Stimulated activated CD8-positive, alpha-beta memory T cell treated with anti-CD3 and anti-CD28 coated beads, Interleukin-15, amount 100 ng/mL, for 48 hours (primary cell): Measurements from ENCODE around the gene TLL2.

Experiments used
- DNase-seq, 2 donors: peaks; one replicate each; pipeline ENCODE4 v3.0.0-alpha.2; 2020; ENCODE audit warnings: low read depth in 2 of 2

The TLL2 gene

GRCh38 chr10:96463562-96463961 lies 50.2 kb downstream of the TLL2 start:
- no peak for DNase-seq

- DNase-seq = no peak
These were observed 51.0 kb downstream of the TLL2 start for GRCh38 chr10:96462606-96463151.

GRCh38 chr10:96460316-96460715 lies 53.4 kb downstream of the TLL2 start:
- no peak for DNase-seq

GRCh38 chr10:96457341-96457740 lies 56.4 kb downstream of the TLL2 start:
- DNase-seq = no peak

- DNase-seq = no peak
These were observed 57.4 kb downstream of the TLL2 start for GRCh38 chr10:96456296-96456840.

- no peak for DNase-seq
These were observed 59.7 kb downstream of the TLL2 start for GRCh38 chr10:96453856-96454583.

GRCh38 chr10:96452494-96453153 lies 61.1 kb downstream of the TLL2 start:
- DNase-seq = no peak

- DNase-seq = no peak
These were observed 63.1 kb downstream of the TLL2 start for GRCh38 chr10:96450529-96451207.

- DNase-seq = no peak
These were observed 65.2 kb downstream of the TLL2 start for GRCh38 chr10:96448558-96448957.

GRCh38 chr10:96448021-96448457 lies 65.7 kb downstream of the TLL2 start:
- DNase-seq = no peak

- DNase-seq = no peak
These were observed 66.6 kb downstream of the TLL2 start for GRCh38 chr10:96446966-96447596.

GRCh38 chr10:96441987-96442643 lies 71.6 kb downstream of the TLL2 start:
- DNase-seq = no peak

GRCh38 chr10:96441322-96441885 lies 72.3 kb downstream of the TLL2 start:
- DNase-seq = no peak

- DNase-seq = no peak
These were observed 73.1 kb downstream of the TLL2 start for GRCh38 chr10:96440361-96441292.

GRCh38 chr10:96439725-96440124 lies 74.0 kb downstream of the TLL2 start:
- no peak for DNase-seq

GRCh38 chr10:96436035-96436434 lies 77.7 kb downstream of the TLL2 start:
- DNase-seq = no peak

GRCh38 chr10:96431211-96431970 lies 82.3 kb downstream of the TLL2 start:
- DNase-seq = no peak

GRCh38 chr10:96427291-96427690 lies 86.4 kb downstream of the TLL2 start:
- no peak for DNase-seq

- no peak for DNase-seq
These were observed 91.2 kb downstream of the TLL2 start for GRCh38 chr10:96422525-96422924.
